Psoas muscle (tissue), 8 donors: Measurements from ENCODE around the gene C8G. TPM values are rescaled to one million over a fixed set of nuclear protein-coding genes. Genes with fewer than 3 reads are reported as not detected.

Experiments
- ATAC-seq, 4 donors: fragments of 200-7000 bp; cut with Tn5 transposase; one replicate each; pipeline ENCODE4 v1.9.1; 2020; ENCODE audit warnings: moderate library complexity in 3 of 4, mild to moderate bottlenecking in 2 of 4
- DNase-seq, 2 donors: peaks; one replicate each; pipeline ENCODE4 v3.0.0-alpha.2; 2020
- H3K27ac ChIP-seq: fragments of 200-600 bp; one replicate; pipeline ENCODE4 v1.8.0; 2022
- H3K27me3 ChIP-seq, 3 donors: fragments of 200-600 bp in 1 of 3; one replicate each; pipeline versions ENCODE4 v1.6.1 to v1.8.0; 2013 to 2022; ENCODE audit warnings: low read length in 2 of 3, mild to moderate bottlenecking in 2 of 3, moderate library complexity in 1 of 3; ENCODE audit not compliant: insufficient read depth in 3 of 3
- H3K36me3 ChIP-seq, 2 donors: fragments of 200-600 bp in 1 of 2; one replicate each; pipeline versions ENCODE4 v1.6.1 to v1.8.0; 2013 to 2022; ENCODE audit warnings: low read depth in 1 of 2, mild to moderate bottlenecking in 1 of 2, moderate library complexity in 1 of 2; ENCODE audit not compliant: insufficient read depth in 1 of 2
- H3K4me1 ChIP-seq: fragments of 200-600 bp; one replicate; pipeline ENCODE4 v1.8.0; 2022
- H3K4me3 ChIP-seq: fragments of 200-600 bp; one replicate; pipeline ENCODE4 v1.8.0; 2022; ENCODE audit warnings: mild to moderate bottlenecking
- H3K9me3 ChIP-seq: fragments of 200-600 bp; one replicate; pipeline ENCODE4 v1.8.0; 2022
- CTCF ChIP-seq: fragments of 200-600 bp; IDR thresholded peaks from one replicate; pipeline ENCODE4 v1.8.0; 2022; ENCODE audit warnings: antibody characterized with exemption
- WGBS, 3 donors: extraction: QIAGEN DNeasy Blood & Tissue Kit; methylation state at CpG; one replicate each; pipeline versions ENCODE4 v1.1.6 to v1.1.7; 2013; 5-methylcytosine and 5-hydroxymethylcytosine counted together
- intact Hi-C, 2 donors: fragments of 100-400 bp; cut with DNase I; formaldehyde crosslinking; loops; one replicate each; pipeline versions ENCODE4 v1.11.0 to v1.14.2; 2022
- polyA plus RNA-seq, 3 donors: library from polyadenylated mRNA; stranded (reverse); fragments of 200-250 nt; gene quantifications; one replicate each; pipeline ENCODE4 v1.2.3, GENCODE V29; 2013
- total RNA-seq, 4 donors: library from RNA; stranded (reverse); fragmentation: NEBNext Ultra II Directional in 2 of 4; extraction: Animal tissue kit (Norgen Biotek cat#: 25700) in 2 of 4; gene quantifications; one replicate each; pipeline versions ENCODE4 v1.2.1 to v1.2.4, GENCODE V29; 2021 to 2023
- donor health status: healthy with polysubstance abuse.
- donor health status: DM: no; HTN: no; CAD: no; lungs with moderate emphysema.
- donor health status: Bipolar disorder and iron deficiency.
- donor health status: healthy.
- donor health status: DM: yes; HTN: yes; CAD: no.
- donor health status: DM: no; HTN: no; CAD: no.
- donor health status: DM: no; HTN: no; CAD: no.
- donor health status: DM: yes; HTN: yes; CAD: no.

Gene C8G
- total and polyA plus RNA-seq, 7 donors = 1.7 to 7.9 (median 5.1) TPM

- ATAC-seq (no peak), DNase-seq (no peak)
- Histone ChIP-seq H3K27ac (no peak overlapping the region), H3K9me3 (no peaks in the 10 kb centered on the region), H3K4me3 (no peak overlapping the region), H3K36me3 (no peaks in the 10 kb centered on the region), H3K4me1 (peaks cover 12% of the 10 kb centered on the region), H3K27me3 (peaks cover 0 to 1% (median 0%) of the 10 kb centered on the region in 3 donors)
- intact Hi-C loops = no loop called here
- no peak for TF ChIP-seq CTCF
- WGBS, 3 donors = 89 to 93% (median 90%) methylated on average over 26 to 29 of the region's 29 CpGs
Observed at GRCh38 chr9:136973618-136974617, 28.9 kb downstream of the C8G start.

- intact Hi-C loops = no loop called here
- Histone ChIP-seq H3K4me1 (peaks cover 12% of the 10 kb centered on the region), H3K27me3 (peaks cover 0 to 3% (median 0%) of the 10 kb centered on the region in 3 donors), H3K4me3 (no peak overlapping the region), H3K36me3 (no peaks in the 10 kb centered on the region), H3K27ac (no peak overlapping the region), H3K9me3 (no peaks in the 10 kb centered on the region)
- ATAC-seq (no peak), DNase-seq (no peak)
- WGBS, 3 donors = 56 to 70% (median 64%) methylated on average over 15 of the region's 15 CpGs
- TF ChIP-seq CTCF = no peak
Observed at GRCh38 chr9:136974817-136975535, 29.9 kb downstream of the C8G start.

GRCh38 chr9:136975644-136976043 lies 30.6 kb downstream of the C8G start:
- peak in 1 of 4 donors; percentile 18 for ATAC-seq
- TF ChIP-seq CTCF = peak; percentile 14
- H3K4me3 ChIP-seq = no peak overlapping the region
- intact Hi-C loops = no loop called here
- H3K36me3 ChIP-seq = no peaks in the 10 kb centered on the region
- no peak for DNase-seq
- 17 to 31% (median 19%) methylated on average over 12 to 14 of the region's 14 CpGs for WGBS, 3 donors
- H3K4me1 ChIP-seq = peaks cover 12% of the 10 kb centered on the region
- H3K27ac ChIP-seq = no peak overlapping the region
- H3K27me3 ChIP-seq = peaks cover 0 to 3% (median 0%) of the 10 kb centered on the region in 3 donors
- no peaks in the 10 kb centered on the region for H3K9me3 ChIP-seq

DNA sequence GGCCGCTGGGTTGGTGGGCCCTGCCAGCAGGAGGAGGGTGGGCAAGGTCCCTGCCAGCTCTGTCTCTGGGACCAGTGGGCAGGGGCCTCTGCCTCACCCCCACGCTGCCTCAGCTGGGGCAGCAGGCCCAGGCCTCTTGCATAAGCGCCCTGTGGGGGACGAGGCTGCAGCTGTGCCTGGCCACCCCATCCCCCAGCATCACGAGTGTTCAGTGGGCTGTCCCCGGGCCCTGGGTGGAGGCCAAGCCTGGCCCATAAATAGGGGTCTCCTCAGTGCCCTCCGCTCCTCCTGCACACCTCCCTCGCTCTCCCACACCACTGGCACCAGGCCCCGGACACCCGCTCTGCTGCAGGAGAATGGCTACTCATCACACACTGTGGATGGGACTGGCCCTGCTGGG lies 32.2 kb downstream of the C8G start, which contains the start of gene PTGDS:
TSS of gene PTGDS (plus strand) at position 282 of the 400 bp plus-strand sequence. CDS start at position 357, 75 bp downstream.
- H3K4me1 ChIP-seq = peaks cover 12% of the 10 kb centered on the region
- ATAC-seq (peak; percentile 11 to 36 (median 26)), DNase-seq (peak in 1 of 2 donors; percentile 79)
- no peaks in the 10 kb centered on the region for H3K36me3 ChIP-seq
- peak within 1 kb of the TSS; percentile 64 for H3K4me3 ChIP-seq
- TF ChIP-seq CTCF = no peak
- no peaks in the 10 kb centered on the region for H3K9me3 ChIP-seq
- H3K27me3 ChIP-seq = peaks cover 0 to 4% (median 3%) of the 10 kb centered on the region in 3 donors
- intact Hi-C loops = no loop called here
- 41 to 66% (median 47%) methylated on average over 8 to 10 of the region's 10 CpGs for WGBS, 3 donors
- H3K27ac ChIP-seq = no peak within 1 kb of the TSS
